HEK293T (cell line): ENCODE data around the gene SRCIN1.
A peak's percentile ranks its signal among the peaks of the same experiment; 100 is the strongest.

Source experiments
- CTCF ChIA-PET: fragments of 350-600 bp; formaldehyde crosslinking; extraction: SDS; loops from one replicate; lab custom pipeline; 2021; ENCODE audit warnings: antibody characterized with exemption, inconsistent platforms; lab: Yijun Ruan, JAX
- POLR2A ChIA-PET: fragments of 350-600 bp; formaldehyde crosslinking; extraction: SDS; loops from one replicate; lab custom pipeline; 2020; ENCODE audit warnings: antibody characterized with exemption, inconsistent platforms; lab: Yijun Ruan, JAX
- DNase-seq: peaks from one replicate; pipeline ENCODE4 v3.0.0; 2012; ENCODE audit warnings: mixed read lengths; ENCODE audit errors: extremely low spot score
- ARNT ChIP-seq: fragments of 450-650 bp; IDR thresholded peaks from 2 replicates; pipeline ENCODE4 v1.6.1; 2017; ENCODE audit warnings: mild to moderate bottlenecking
- BHLHE40 ChIP-seq: fragments of 450-650 bp; IDR thresholded peaks from 2 replicates; pipeline ENCODE4 v1.6.1; 2016; ENCODE audit warnings: mild to moderate bottlenecking, moderate library complexity, borderline replicate concordance
- CTBP1 ChIP-seq: fragments of 450-650 bp; IDR thresholded peaks from 2 replicates; pipeline ENCODE4 v1.6.1; 2016; ENCODE audit warnings: borderline replicate concordance
- ELF4 ChIP-seq: fragments of 450-650 bp; IDR thresholded peaks from 2 replicates; pipeline ENCODE4 v1.6.1; 2017; ENCODE audit warnings: antibody characterized with exemption
- FOXA1 ChIP-seq: fragments of 450-650 bp; IDR thresholded peaks from 2 replicates; pipeline ENCODE4 v1.6.1; 2016; ENCODE audit warnings: mild to moderate bottlenecking
- FOXK2 ChIP-seq: fragments of 450-650 bp; IDR thresholded peaks from 2 replicates; pipeline ENCODE4 v1.6.1; 2016; ENCODE audit warnings: mild to moderate bottlenecking
- FOXM1 ChIP-seq: fragments of 450-650 bp; IDR thresholded peaks from 2 replicates; pipeline ENCODE4 v1.6.1; 2017; ENCODE audit warnings: mild to moderate bottlenecking, borderline replicate concordance
- HDGF ChIP-seq: fragments of 450-650 bp; IDR thresholded peaks from 2 replicates; pipeline ENCODE4 v1.6.1; 2017; ENCODE audit warnings: antibody characterized with exemption, borderline replicate concordance
- L3MBTL2 ChIP-seq: fragments of 450-650 bp; conservative IDR thresholded peaks from 2 replicates; pipeline ENCODE4 v1.6.1; 2016; ENCODE audit warnings: mild to moderate bottlenecking
- LEF1 ChIP-seq: fragments of 450-650 bp; IDR thresholded peaks from 2 replicates; pipeline ENCODE4 v1.6.1; 2017; ENCODE audit warnings: mild to moderate bottlenecking, borderline replicate concordance
- NFRKB ChIP-seq: fragments of 450-650 bp; IDR thresholded peaks from 2 replicates; pipeline ENCODE4 v1.6.1; 2016; ENCODE audit warnings: mild to moderate bottlenecking, moderate library complexity
- PKNOX1 ChIP-seq: fragments of 450-650 bp; IDR thresholded peaks from 2 replicates; pipeline ENCODE4 v1.6.1; 2016
- SP1 ChIP-seq: fragments of 450-650 bp; IDR thresholded peaks from 2 replicates; pipeline ENCODE4 v1.6.1; 2017
- SUZ12 ChIP-seq: fragments of 450-650 bp; IDR thresholded peaks from 2 replicates; pipeline ENCODE4 v1.6.1; 2016; ENCODE audit warnings: mild to moderate bottlenecking
- TARDBP ChIP-seq: fragments of 450-650 bp; IDR thresholded peaks from 2 replicates; pipeline ENCODE4 v1.6.1; 2016
- ZNF384 ChIP-seq: fragments of 450-650 bp; IDR thresholded peaks from 2 replicates; pipeline ENCODE4 v1.6.1; 2016

SRCIN1 gene

GRCh38 chr17:38585056-38585917 lies 20.5 kb downstream of the SRCIN1 start:
- DNase-seq: no peak
- ChIA-PET CTCF (interaction anchor here (1.4 to 4.5 kb wide), 6 partner anchors 17 to 83 kb away, joined by 3 to 46 read pairs (median 6); no protein-coding TSS in a partner anchor), POLR2A (interaction anchor here (1.4 to 2.6 kb wide), 2 partner anchors 27 kb away, joined by 3 to 15 read pairs; no protein-coding TSS in a partner anchor)
- no peak for TF ChIP-seq ZNF384
- TF ChIP-seq PKNOX1: no peak
- no peak for TF ChIP-seq FOXK2
- no peak for TF ChIP-seq BHLHE40
- no peak for TF ChIP-seq L3MBTL2
- TF ChIP-seq FOXM1: no peak
- TF ChIP-seq HDGF: no peak
- no peak for TF ChIP-seq CTBP1
- TF ChIP-seq SUZ12: no peak
- TF ChIP-seq ARNT: no peak
- TF ChIP-seq FOXA1: no peak

GRCh38 chr17:38584350-38584925 lies 21.3 kb downstream of the SRCIN1 start:
- peak; percentile 73 for DNase-seq
- TF ChIP-seq ARNT (no peak), PKNOX1 (no peak), NFRKB (no peak), SP1 (no peak), BHLHE40 (no peak), LEF1 (no peak), TARDBP (no peak), HDGF (no peak), L3MBTL2 (no peak), ELF4 (no peak), FOXK2 (no peak)
- ChIA-PET CTCF (interaction anchor here (0.7 to 4.5 kb wide), 16 partner anchors 8 to 92 kb away, joined by 3 to 46 read pairs (median 4); no protein-coding TSS in a partner anchor), POLR2A (interaction anchor here (0.8 to 2.6 kb wide), 2 partner anchors 15 to 26 kb away, joined by 3 to 15 read pairs; no protein-coding TSS in a partner anchor)

- no peak for DNase-seq
- TF ChIP-seq FOXM1 (no peak), CTBP1 (no peak), ARNT (no peak), BHLHE40 (no peak), FOXK2 (no peak), NFRKB (no peak), ZNF384 (no peak), HDGF (no peak), LEF1 (no peak), SUZ12 (no peak), FOXA1 (no peak), L3MBTL2 (no peak), TARDBP (no peak), SP1 (no peak), ELF4 (no peak), PKNOX1 (no peak)
- ChIA-PET POLR2A (interaction anchor here (0.8 to 2.6 kb wide), 2 partner anchors 16 to 25 kb away, joined by 3 to 15 read pairs; no protein-coding TSS in a partner anchor), CTCF (interaction anchor here (0.7 to 4.5 kb wide), 15 partner anchors 8 to 92 kb away, joined by 3 to 46 read pairs (median 4); no protein-coding TSS in a partner anchor)
Measured at GRCh38 chr17:38583828-38584349, 21.9 kb downstream of the SRCIN1 start.

- TF ChIP-seq FOXA1 (no peak), TARDBP (no peak), ARNT (no peak), NFRKB (no peak)
- no peak for DNase-seq
- ChIA-PET CTCF (interaction anchor here (1.2 to 4.5 kb wide), 5 partner anchors 24 to 84 kb away, joined by 4 to 46 read pairs (median 5); no protein-coding TSS in a partner anchor), POLR2A (interaction anchor here (2.6 kb wide), 1 partner anchor 24 kb away, joined by 15 read pairs; no protein-coding TSS in a partner anchor)
Measured at GRCh38 chr17:38583176-38583575, 22.6 kb downstream of the SRCIN1 start.

GRCh38 chr17:38582069-38582468 lies 23.7 kb downstream of the SRCIN1 start:
- no peak for DNase-seq
- POLR2A ChIA-PET: interaction anchor here (0.9 to 1.2 kb wide), 2 partner anchors 23 to 24 kb away, joined by 3 to 4 read pairs; partner anchors contain the start of gene SRCIN1
- TF ChIP-seq SP1 (no peak), ELF4 (no peak), ZNF384 (no peak), NFRKB (no peak), LEF1 (no peak), PKNOX1 (no peak), HDGF (no peak), FOXM1 (no peak), FOXA1 (no peak), TARDBP (no peak), FOXK2 (no peak), SUZ12 (no peak), ARNT (no peak), L3MBTL2 (no peak), CTBP1 (no peak), BHLHE40 (no peak)
- CTCF ChIA-PET: interaction anchor here (1.3 to 4.5 kb wide), 4 partner anchors 23 to 82 kb away, joined by 4 to 46 read pairs (median 4); no protein-coding TSS in a partner anchor
